BJ (cell line): ENCODE measurements around the gene CTSA. TPM values are rescaled to one million over a fixed set of nuclear protein-coding genes. Genes with fewer than 3 reads are reported as not detected.
"Not testable (repeated sequence)": the region's sequence is repeated elsewhere in the genome, so short reads cannot be mapped to it uniquely, and the experiment has no call there.

Experiments used
- CTCF ChIA-PET: fragments of 350-600 bp; formaldehyde crosslinking; extraction: SDS; loops from one replicate; lab custom pipeline; 2021; ENCODE audit warnings: antibody characterized with exemption, inconsistent platforms; lab: Yijun Ruan, JAX
- POLR2A ChIA-PET: fragments of 300-600 bp; sonication (Branson Sonifier 250); formaldehyde crosslinking; extraction: SDS; loops from one replicate; lab custom pipeline; 2021; ENCODE audit warnings: antibody characterized with exemption; lab: Charles Lee
- DNase-seq: peaks from one replicate; pipeline ENCODE4 v3.0.0-alpha.2; 2011; ENCODE audit warnings: low read depth
- H3K27me3 ChIP-seq: 2 replicates; pipeline ENCODE4 v1.6.0; 2011; ENCODE audit warnings: low read length; ENCODE audit not compliant: control insufficient read depth, insufficient read depth
- H3K36me3 ChIP-seq: 2 replicates; pipeline ENCODE4 v1.5.1; 2011; ENCODE audit warnings: low read length; ENCODE audit not compliant: control insufficient read depth, insufficient read depth
- H3K4me3 ChIP-seq: 2 replicates; pipeline ENCODE4 v1.5.1; 2011; ENCODE audit warnings: low read depth, mild to moderate bottlenecking, control low read depth, low read length
- CTCF ChIP-seq: IDR thresholded peaks from 2 replicates; pipeline ENCODE4 v1.5.1; 2011; ENCODE audit warnings: low read depth, mild to moderate bottlenecking, control low read depth, inconsistent platforms, low read length, moderate library complexity; ENCODE audit not compliant: insufficient read depth
- polyA plus RNA-seq: library from polyadenylated mRNA; depleted of rRNA; stranded (reverse); fragments of >200 nt; gene quantifications from 2 replicates; pipeline ENCODE4 v1.2.3, GENCODE V29; 2011

Gene CTSA
- polyA plus RNA-seq, 1 experiment: 408 TPM

- Histone ChIP-seq H3K27me3 (no peaks in the 10 kb centered on the region), H3K4me3 (no peak overlapping the region), H3K36me3 (no peaks in the 10 kb centered on the region)
- DNase-seq: no peak
- TF ChIP-seq CTCF: no peak
- ChIA-PET POLR2A (interaction anchor here (0.6 to 0.7 kb wide), 2 partner anchors 10 to 19 kb away, joined by 3 read pairs; no protein-coding TSS in a partner anchor), CTCF (interaction anchor here (0.7 to 1.7 kb wide), 2 partner anchors 10 to 34 kb away, joined by 3 to 5 read pairs; partner anchors contain the start of genes CTSA and NEURL2)
Observed at GRCh38 chr20:45924391-45925261, 33.5 kb downstream of the CTSA start.

- ChIA-PET CTCF (interaction anchor here (0.7 to 3.3 kb wide), 2 partner anchors 35 to 70 kb away, joined by 3 to 12 read pairs; partner anchors contain the start of genes CTSA and NEURL2), POLR2A (interaction anchor here (0.7 kb wide), 1 partner anchor 9 kb away, joined by 3 read pairs; no protein-coding TSS in a partner anchor)
- TF ChIP-seq CTCF: no peak
- DNase-seq: no peak
- H3K27me3 ChIP-seq: no peaks in the 10 kb centered on the region
- H3K36me3 ChIP-seq: no peaks in the 10 kb centered on the region
- H3K4me3 ChIP-seq: no peak overlapping the region
Observed at GRCh38 chr20:45925821-45926506, 34.8 kb downstream of the CTSA start.

GRCh38 chr20:45926731-45927070, 35.6 kb downstream of the CTSA start:
- CTCF ChIA-PET: interaction anchor here (0.6 to 3.3 kb wide), 3 partner anchors 36 to 71 kb away, joined by 3 to 12 read pairs (median 3); partner anchors contain the start of genes CTSA and NEURL2
- no peak for TF ChIP-seq CTCF
- POLR2A ChIA-PET: no interaction called here
- no peaks in the 10 kb centered on the region for H3K27me3 ChIP-seq
- H3K4me3 ChIP-seq: no peak overlapping the region
- H3K36me3 ChIP-seq: no peaks in the 10 kb centered on the region
- no peak for DNase-seq

GRCh38 chr20:45927071-45927878, 36.1 kb downstream of the CTSA start:
- Histone ChIP-seq H3K27me3 (no peaks in the 10 kb centered on the region), H3K36me3 (no peaks in the 10 kb centered on the region), H3K4me3 (no peak overlapping the region)
- no peak for TF ChIP-seq CTCF
- POLR2A ChIA-PET: no interaction called here
- CTCF ChIA-PET: interaction anchor here (0.6 to 3.3 kb wide), 4 partner anchors 36 to 129 kb away, joined by 3 to 12 read pairs (median 3); partner anchors contain the start of genes CTSA and NEURL2
- DNase-seq: no peak

GRCh38 chr20:45931680-45932079, 40.5 kb downstream of the CTSA start:
- H3K36me3 ChIP-seq, DNase-seq, H3K27me3 ChIP-seq, H3K4me3 ChIP-seq, POLR2A ChIA-PET: not testable (repeated sequence)
- CTCF ChIA-PET: interaction anchor here (1.2 kb wide), 1 partner anchor 42 kb away, joined by 4 read pairs; no protein-coding TSS in a partner anchor
